Testis (tissue), 2 donors: Measurements from ENCODE around the gene RAB17.

Experiments used
- POLR2A ChIP-seq: fragments of 450-650 bp; IDR thresholded peaks from one replicate; pipeline ENCODE4 v1.6.1; 2017; ENCODE audit warnings: antibody characterized with exemption, mild to moderate bottlenecking, moderate library complexity
- TF ChIP-seq, protein P1 (sequence below), 3 experiments: fragments of 450-650 bp in 2 of 3; fragments of 200-600 bp in 1 of 3; sonication (generic) in 1 of 3; IDR thresholded peaks; one replicate each; pipeline ENCODE4 v1.5.1; 2016 to 2019; ENCODE audit warnings: antibody characterized with exemption in 3 of 3, mild to moderate bottlenecking in 2 of 3, moderate library complexity in 1 of 3

DNA sequence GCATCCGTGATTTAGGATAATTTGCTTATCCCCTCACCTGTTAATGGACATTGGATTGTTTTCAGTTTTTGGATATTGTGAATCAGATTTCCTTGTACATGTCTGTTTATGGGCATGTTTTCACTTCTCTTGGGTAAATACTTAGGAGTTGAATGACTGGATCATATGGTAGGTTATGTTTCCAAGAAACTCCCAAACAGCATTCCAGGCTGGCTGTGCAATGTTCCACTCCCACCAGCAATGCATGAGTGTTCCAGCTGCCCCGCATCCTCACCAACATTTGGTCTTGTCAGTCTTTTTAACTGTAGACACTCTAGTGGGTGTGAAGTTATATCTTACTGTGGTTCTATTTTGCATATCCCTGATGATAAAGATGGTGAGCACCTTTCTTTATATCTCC is 27.9 kb upstream of the RAB17 start:
- TF ChIP-seq, protein P1, sequence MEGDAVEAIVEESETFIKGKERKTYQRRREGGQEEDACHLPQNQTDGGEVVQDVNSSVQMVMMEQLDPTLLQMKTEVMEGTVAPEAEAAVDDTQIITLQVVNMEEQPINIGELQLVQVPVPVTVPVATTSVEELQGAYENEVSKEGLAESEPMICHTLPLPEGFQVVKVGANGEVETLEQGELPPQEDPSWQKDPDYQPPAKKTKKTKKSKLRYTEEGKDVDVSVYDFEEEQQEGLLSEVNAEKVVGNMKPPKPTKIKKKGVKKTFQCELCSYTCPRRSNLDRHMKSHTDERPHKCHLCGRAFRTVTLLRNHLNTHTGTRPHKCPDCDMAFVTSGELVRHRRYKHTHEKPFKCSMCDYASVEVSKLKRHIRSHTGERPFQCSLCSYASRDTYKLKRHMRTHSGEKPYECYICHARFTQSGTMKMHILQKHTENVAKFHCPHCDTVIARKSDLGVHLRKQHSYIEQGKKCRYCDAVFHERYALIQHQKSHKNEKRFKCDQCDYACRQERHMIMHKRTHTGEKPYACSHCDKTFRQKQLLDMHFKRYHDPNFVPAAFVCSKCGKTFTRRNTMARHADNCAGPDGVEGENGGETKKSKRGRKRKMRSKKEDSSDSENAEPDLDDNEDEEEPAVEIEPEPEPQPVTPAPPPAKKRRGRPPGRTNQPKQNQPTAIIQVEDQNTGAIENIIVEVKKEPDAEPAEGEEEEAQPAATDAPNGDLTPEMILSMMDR (IDR thresholded peaks at IDR 0.05) = no peak
- no peak for TF ChIP-seq POLR2A
